Fibroblast of the conjunctiva (primary cell): ENCODE measurements around the gene PPP1R17.

ENCODE experiments used
- DNase-seq: peaks from one replicate; pipeline ENCODE4 v3.0.0-alpha.2; 2010; ENCODE audit warnings: low read depth

PPP1R17 gene

GRCh38 chr7:31687024-31687748 is at the start of gene PPP1R17:
Gene PPP1R17, plus strand, starts transcription at chr7:31687215. Its CDS starts 5,227 bp downstream, at chr7:31692442.
- DNase-seq = no peak

- DNase-seq = no peak
Measured at GRCh38 chr7:31640381-31640780, 46.6 kb upstream of the PPP1R17 start.

GRCh38 chr7:31642681-31643115 is 44.3 kb upstream of the PPP1R17 start:
- no peak for DNase-seq

GRCh38 chr7:31646942-31647341 is 40.1 kb upstream of the PPP1R17 start:
- no peak for DNase-seq

GRCh38 chr7:31647511-31647910 is 39.5 kb upstream of the PPP1R17 start:
- no peak for DNase-seq

GRCh38 chr7:31648288-31648687 is 38.7 kb upstream of the PPP1R17 start:
- DNase-seq = no peak

GRCh38 chr7:31648880-31649279 is 38.1 kb upstream of the PPP1R17 start:
- no peak for DNase-seq

GRCh38 chr7:31651234-31652062 is 35.6 kb upstream of the PPP1R17 start:
- no peak for DNase-seq

GRCh38 chr7:31652063-31652326 is 35.0 kb upstream of the PPP1R17 start:
- DNase-seq = no peak

GRCh38 chr7:31663072-31663471 is 23.9 kb upstream of the PPP1R17 start:
- no peak for DNase-seq

- no peak for DNase-seq
Measured at GRCh38 chr7:31664890-31665289, 22.1 kb upstream of the PPP1R17 start.

GRCh38 chr7:31665546-31665945 is 21.5 kb upstream of the PPP1R17 start:
- no peak for DNase-seq

GRCh38 chr7:31669461-31669860 is 17.6 kb upstream of the PPP1R17 start:
- no peak for DNase-seq

- no peak for DNase-seq
Measured at GRCh38 chr7:31679574-31680305, 7.3 kb upstream of the PPP1R17 start.

- DNase-seq = no peak
Measured at GRCh38 chr7:31683445-31684225, 3.4 kb upstream of the PPP1R17 start.

- no peak for DNase-seq
Measured at GRCh38 chr7:31688372-31688771, 1.4 kb downstream of the PPP1R17 start.

GRCh38 chr7:31688996-31689395 is 2.0 kb downstream of the PPP1R17 start:
- DNase-seq = no peak

- no peak for DNase-seq
Measured at GRCh38 chr7:31690935-31691334, 3.9 kb downstream of the PPP1R17 start.

GRCh38 chr7:31692451-31692850 is 5.4 kb downstream of the PPP1R17 start:
- DNase-seq = no peak

- DNase-seq = no peak
Measured at GRCh38 chr7:31692871-31693270, 5.9 kb downstream of the PPP1R17 start.

- DNase-seq = no peak
Measured at GRCh38 chr7:31695859-31696614, 9.0 kb downstream of the PPP1R17 start.
